ENCODE data around the gene TRIM73.
"Not testable (repeated sequence)": the region's sequence is repeated elsewhere in the genome, so short reads cannot be mapped to it uniquely, and the experiment has no call there.

Gene TRIM73

GRCh38 chr7:75395329-75395728, at the start of gene TRIM73:
TSS of gene TRIM73 (plus strand) at chr7:75395629. CDS start at chr7:75398934, 3,305 bp downstream.
- DNase-seq: not testable (repeated sequence)

DNA sequence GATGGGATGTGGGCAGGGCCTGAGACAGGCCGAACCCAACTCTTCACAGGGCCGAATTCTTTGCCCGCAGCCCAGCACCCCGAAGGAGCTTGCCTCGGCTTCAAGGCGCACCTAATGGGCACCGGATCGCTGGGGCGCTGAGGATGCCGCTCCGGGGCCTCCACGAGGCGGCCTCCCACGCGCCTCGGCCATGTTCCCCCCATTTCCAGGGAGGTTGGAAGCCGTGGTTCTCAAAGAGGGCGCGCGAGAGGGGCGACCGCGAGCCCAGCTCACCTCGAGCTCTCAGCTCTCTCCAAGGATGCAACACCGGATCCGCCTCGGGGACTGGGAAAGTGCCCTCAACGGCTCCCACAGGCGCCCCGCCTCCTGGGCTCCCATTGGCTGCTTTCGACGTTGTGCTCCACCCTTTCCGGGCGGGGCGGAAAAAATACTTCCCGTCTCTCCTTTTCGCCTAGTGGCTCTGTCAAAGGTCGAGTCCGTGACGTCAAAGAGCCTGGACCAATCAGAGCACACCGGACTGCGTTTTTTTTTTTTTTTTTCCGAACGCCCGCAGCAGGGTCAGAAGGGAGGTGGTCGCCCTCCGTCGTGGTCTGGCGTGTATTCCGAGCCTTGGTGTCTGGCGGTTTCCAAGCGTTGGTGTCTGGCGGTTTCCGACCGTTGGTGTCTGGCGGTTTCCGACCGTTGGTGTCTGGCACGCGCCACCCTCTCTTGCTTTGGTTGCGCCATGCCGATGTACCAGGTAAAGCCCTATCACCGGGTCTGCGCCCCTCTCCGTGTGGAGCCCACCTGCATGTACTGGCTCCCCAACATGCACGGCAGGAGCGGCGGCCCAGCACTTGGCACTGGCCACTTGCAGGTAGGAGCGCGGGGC, 36.5 kb upstream of the TRIM73 start:
- DNase-seq: peak; percentile 7 to 35

DNA sequence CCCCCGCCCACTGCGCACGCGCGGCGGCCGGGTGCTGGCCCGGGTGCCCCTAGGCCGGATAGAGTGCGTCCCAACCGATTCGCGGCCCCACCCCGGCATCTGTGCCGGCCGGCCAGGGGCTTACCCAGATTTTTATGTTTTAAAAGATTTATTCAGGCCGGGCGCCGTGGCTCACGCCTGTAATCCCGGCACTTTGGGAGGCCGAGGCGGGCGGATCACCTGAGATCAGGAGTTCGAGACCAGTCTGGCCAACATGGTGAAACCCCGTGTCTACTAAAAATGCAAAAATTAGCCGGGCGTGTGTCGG, 35.9 kb upstream of the TRIM73 start:
- not testable (repeated sequence) for DNase-seq

DNA sequence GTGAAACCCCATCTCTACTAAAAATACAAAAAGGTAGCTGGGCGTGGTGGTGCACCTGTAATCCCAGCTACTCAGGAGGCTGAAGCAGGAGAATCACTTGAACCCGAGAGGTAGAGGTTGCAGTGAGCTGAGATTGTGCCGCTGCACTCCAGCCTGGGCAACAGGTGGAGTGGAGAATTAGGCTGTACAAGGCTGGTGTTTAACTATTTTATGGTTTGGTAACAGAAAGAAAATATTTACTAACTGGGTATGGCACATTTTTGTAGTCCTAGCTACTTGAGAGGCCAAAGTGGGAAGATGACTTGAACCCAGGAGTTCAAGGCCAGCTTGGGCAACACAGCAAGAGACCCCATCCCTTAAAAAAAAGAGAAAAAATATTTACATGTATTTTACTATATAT, 31.4 kb upstream of the TRIM73 start:
- DNase-seq: not testable (repeated sequence)

DNA sequence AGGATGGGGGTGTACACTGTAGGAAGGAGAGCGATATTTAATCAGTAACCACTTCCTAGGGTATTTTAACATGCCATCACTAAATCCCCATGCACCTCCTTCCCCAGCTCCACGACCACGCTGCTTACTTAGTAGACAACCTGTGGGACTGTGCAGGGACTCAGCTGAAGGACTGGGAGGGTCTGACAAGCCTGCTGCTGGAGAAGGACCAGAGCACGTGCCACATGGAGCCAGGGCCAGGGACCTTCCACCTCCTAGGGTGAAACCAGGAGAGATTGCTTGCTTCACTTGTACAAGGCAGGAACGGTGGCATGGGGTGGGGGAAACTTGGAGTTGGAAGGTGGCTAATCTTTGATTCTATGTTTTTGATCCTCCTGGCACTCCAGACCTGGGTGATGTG, 28.8 kb upstream of the TRIM73 start:
- not testable (repeated sequence) for DNase-seq

- DNase-seq: not testable (repeated sequence)
These were observed 28.1 kb upstream of the TRIM73 start for GRCh38 chr7:75367313-75367712.

DNA sequence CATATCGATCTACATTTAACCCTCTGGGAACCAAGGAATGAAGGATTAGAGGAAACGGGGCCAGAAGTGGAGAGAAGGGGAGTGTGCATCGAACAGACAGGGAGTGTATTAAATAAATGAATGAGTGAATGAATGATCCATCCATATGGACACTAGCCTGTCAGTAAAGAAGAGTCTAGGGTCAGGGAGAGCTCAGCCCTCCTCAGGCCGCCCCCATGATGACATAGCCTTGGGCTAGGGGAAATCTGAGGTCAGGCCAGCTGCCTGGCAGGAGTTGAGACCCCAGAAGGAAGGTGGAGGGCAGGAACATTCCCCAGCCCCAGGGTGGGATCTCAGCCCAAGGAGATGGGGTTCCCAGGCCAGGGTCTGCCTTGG, 21.3 kb upstream of the TRIM73 start:
- DNase-seq: not testable (repeated sequence)

- not testable (repeated sequence) for DNase-seq
These were observed 20.7 kb upstream of the TRIM73 start for GRCh38 chr7:75374519-75375317.

DNA sequence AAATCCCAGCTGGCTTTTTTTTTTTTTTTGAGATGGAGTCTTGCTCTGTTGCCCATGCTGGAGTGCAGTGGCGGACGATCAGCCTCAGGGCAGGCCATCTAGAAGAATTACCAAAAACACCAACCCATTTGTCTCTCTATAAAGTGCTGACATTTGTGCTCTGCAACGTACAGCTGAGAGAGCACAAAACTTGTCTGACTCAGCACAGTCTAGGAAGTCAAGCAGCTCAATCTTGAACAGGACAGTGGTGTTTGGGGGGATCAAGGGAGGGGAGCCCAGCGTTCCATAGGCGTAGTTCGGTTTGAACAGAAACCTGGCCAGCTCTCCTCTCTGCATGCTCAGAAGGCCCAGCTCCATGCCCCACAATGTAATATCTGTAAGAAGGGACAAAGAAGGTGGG, 2.2 kb upstream of the TRIM73 start:
- DNase-seq: not testable (repeated sequence)

GRCh38 chr7:75397865-75398264, 2.4 kb downstream of the TRIM73 start:
- DNase-seq: not testable (repeated sequence)

GRCh38 chr7:75398771-75399700, 3.6 kb downstream of the TRIM73 start:
- DNase-seq: not testable (repeated sequence)

GRCh38 chr7:75400575-75400974, 5.1 kb downstream of the TRIM73 start:
- DNase-seq: not testable (repeated sequence)

DNA sequence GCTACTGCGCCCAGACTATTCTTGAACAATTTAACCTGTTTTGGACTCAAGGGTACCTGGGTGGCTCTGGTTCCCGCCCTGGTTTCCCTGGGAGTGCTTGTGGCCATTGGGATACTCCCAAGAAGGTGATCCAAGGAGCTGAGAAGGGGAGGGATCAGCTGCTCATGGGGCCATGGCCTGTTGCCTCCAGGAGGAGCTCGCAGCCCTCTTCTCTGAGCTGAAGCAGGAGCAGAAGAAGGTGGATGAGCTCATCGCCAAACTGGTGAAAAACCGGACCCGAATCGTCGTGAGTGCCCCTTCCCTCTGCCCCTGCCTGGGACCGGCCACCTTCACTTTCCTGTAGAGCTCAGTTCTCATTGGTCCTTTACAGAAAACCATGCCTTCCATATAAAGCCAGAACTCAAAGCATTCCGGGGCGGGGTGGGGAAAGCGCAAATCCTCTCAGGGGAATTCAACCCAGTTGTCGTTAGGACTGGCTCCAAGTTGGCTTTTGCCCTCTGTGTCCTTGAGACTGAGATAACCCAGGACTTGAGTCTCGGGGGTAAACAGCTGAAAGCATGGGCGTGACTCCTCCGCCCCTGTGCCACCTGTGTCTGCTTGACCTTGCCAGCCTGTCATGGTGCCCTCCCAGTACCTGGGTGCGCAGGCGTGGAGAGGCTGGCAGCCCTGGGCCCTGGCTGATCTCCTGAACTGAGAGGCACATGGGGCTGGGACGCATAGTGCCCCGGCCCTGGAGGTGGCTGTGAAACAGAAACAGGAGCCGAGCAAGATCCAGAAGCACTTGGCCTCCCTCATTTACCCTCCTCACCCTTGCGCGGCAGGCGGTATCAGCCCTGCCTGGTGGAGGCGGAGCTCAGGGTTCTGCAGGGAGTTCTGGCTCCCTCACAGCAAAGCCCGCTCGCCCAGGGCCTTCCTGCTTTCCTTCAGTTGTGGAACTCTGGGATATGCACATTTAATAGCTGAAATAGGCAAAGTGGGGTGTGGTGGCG, 8.3 kb downstream of the TRIM73 start:
- DNase-seq: not testable (repeated sequence)

GRCh38 chr7:75404663-75405062, 9.2 kb downstream of the TRIM73 start:
- DNase-seq: not testable (repeated sequence)

DNA sequence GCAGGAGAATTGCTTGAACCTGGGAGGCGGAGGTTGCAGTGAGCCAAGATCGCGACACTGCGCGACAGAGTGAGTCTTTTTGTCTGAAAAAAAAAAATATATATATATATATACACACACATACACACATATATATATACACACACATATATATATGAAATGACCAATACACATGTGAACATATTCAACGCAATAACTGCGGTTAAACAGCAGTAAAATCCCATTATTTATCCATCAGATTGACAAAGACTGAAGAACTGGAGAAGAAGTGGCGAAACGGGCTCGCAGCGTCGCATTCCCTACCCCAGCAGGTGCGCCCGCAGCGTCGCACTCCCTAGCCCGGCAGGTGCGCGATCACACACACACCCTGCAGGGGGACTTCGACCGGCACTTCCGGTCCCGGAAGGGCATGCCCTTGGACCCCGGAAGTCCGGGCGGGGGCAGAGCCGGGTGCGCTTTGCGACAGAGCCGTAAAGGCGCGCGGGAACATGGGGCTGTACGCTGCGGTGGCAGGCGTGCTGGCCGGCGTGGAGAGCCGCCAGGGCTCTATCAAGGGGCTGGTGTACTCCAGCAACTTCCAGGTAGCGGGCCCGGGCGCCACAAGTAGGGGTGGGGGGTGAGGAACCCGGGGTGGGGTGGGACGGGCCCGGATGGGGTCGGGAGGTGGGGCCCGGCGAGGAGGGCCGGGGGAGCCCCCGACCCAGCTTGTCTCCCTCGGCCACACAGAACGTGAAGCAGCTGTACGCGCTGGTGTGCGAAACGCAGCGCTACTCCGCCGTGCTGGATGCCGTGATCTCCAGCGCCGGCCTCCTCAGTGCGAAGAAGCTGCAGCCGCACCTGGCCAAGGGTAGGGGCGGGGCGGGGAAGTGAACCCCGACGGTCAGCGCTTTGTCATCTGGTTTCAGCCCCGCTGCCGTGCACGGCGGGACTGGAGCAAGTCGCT, 14.7 kb downstream of the TRIM73 start:
- DNase-seq: not testable (repeated sequence)

DNA sequence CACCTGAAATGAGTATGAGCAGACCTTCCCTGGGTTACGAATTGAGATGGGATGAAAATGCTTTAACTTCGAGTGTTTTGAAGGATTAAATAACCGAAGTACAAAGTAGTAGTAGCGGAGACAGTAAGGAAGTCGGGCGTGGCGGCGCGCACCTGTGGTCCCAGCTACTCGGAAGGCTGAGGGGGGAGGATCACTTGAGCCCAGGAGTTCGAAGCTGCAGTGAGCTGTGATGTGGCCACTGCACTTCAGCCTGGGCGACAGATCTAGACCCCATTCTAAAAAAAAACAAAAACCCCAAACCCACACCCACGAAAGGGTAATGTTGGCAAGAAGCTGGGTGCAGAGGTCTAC, 15.4 kb downstream of the TRIM73 start:
- not testable (repeated sequence) for DNase-seq

GRCh38 chr7:75414204-75414603, 18.8 kb downstream of the TRIM73 start:
- not testable (repeated sequence) for DNase-seq

- not testable (repeated sequence) for DNase-seq
These were observed 19.4 kb downstream of the TRIM73 start for GRCh38 chr7:75414708-75415427.

GRCh38 chr7:75415428-75415817, 20.0 kb downstream of the TRIM73 start:
- not testable (repeated sequence) for DNase-seq
